CD4-positive, alpha-beta T cell treated with Interferon gamma for 1 hour (primary cell): ENCODE results near the gene PLEKHA7.

Experiments
- DNase-seq: peaks from one replicate; pipeline ENCODE4 v3.0.0-alpha.2; 2020

PLEKHA7 gene

GRCh38 chr11:16801288-16801980 lies 212.8 kb downstream of the PLEKHA7 start:
- no peak for DNase-seq

DNA sequence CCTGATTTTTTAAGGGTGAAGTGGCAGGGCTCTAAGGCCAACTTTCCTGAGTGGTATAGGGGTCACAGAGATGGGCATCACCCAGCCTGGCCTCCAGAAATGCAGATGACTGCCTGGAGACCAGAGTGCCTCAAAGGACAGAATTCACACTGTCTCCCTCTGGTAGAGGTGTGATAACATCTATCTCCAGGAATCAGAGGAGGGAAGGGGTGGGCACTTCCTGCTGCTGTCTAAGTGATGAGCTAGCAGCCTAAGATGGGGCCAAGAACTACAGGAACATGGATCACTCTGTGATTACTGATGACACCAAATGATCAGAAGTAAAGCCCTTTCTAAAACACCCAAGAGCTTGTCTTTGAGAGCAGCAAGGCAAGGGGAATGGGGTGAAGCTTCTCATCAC lies 213.8 kb downstream of the PLEKHA7 start:
- no peak for DNase-seq

DNA sequence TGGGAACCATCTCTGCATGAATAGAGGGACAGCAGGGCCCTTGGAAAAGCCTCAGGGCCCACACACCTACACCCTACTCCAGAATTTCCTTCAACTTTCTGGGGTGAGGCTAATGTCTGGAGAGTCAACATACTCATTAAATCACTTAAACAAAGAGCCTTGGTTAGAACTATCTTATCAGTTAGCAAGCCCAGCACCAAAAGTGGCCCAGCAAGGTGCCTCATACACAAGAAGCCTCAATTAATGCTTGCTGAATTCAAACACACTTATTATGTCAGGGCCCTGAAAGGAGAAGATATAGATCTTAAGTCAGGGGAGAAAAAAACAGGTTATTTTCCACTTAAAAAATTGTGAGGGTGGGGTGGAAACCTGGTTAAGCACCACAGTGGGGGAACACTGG lies 214.3 kb downstream of the PLEKHA7 start:
- DNase-seq = no peak

- DNase-seq = no peak
These were observed 215.0 kb downstream of the PLEKHA7 start for GRCh38 chr11:16799221-16799620.

GRCh38 chr11:16797776-16798175 lies 216.4 kb downstream of the PLEKHA7 start:
- no peak for DNase-seq

GRCh38 chr11:16796311-16796710 lies 217.9 kb downstream of the PLEKHA7 start:
- DNase-seq = no peak

- DNase-seq = peak; percentile 35
These were observed 219.1 kb downstream of the PLEKHA7 start for GRCh38 chr11:16795146-16795545.

- DNase-seq = no peak
These were observed 220.0 kb downstream of the PLEKHA7 start for GRCh38 chr11:16794047-16794818.

- DNase-seq = no peak
These were observed 220.7 kb downstream of the PLEKHA7 start for GRCh38 chr11:16793511-16793910.

DNA sequence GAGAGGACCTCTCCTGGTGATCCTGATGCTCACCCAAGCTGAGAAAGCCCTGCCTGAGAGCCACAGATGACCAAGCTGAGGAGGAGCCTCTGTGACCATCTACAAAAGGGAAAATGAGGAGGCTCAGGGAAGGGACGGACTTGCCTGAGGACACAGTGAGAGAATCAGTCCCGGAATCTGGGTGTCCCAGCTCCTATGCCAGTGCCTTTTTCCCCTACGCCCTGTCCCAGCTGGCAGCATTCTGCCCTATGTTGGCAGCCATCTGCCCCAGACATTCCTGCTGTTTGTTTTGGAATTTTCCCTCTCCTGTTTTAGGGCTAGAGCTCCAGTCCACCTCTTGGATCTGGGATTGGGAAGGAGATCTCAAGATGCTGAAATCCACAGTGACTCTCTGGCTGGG lies 221.2 kb downstream of the PLEKHA7 start:
- no peak for DNase-seq

- no peak for DNase-seq
These were observed 221.8 kb downstream of the PLEKHA7 start for GRCh38 chr11:16792426-16792825.

DNA sequence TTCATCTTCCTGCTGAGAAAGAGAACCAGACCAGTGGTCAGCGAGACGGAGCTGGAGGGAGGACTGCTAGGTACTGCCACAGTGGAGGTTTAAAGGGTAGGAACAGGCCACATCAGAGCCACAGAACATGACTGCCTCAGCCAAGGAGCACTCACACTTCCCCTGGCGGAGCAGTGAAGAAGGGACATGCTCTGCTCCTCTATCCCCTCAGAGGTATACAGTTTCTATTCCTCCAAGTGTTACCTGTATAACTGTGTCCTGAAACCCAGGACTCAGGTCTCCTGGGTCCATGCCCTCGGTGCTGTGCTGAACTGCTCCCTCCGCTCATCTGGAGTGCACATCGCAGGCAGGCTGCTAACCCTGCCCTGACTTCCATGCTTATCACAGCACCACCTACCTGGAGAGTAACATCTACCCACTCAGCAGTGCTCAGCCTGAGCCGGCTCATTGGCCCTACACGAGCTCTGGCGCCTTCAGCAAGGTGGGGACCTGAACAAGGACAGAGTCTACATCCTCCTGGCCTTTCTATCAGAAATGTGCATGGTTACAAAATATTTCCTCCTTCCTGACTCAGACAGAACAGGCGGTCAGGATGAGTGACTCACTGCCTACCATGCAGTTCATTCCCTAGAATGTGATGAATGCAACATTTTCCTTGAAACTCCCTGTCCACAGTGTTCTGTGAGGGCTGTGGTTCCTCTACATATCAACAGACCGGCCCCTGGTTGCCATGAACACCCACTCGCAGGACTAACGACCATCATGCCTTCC lies 222.8 kb downstream of the PLEKHA7 start:
- DNase-seq = peak; percentile 42

- DNase-seq = no peak
These were observed 223.6 kb downstream of the PLEKHA7 start for GRCh38 chr11:16790486-16791190.

GRCh38 chr11:16789560-16790485 lies 224.4 kb downstream of the PLEKHA7 start:
- no peak for DNase-seq

GRCh38 chr11:16789063-16789420 lies 225.2 kb downstream of the PLEKHA7 start:
- DNase-seq = no peak

DNA sequence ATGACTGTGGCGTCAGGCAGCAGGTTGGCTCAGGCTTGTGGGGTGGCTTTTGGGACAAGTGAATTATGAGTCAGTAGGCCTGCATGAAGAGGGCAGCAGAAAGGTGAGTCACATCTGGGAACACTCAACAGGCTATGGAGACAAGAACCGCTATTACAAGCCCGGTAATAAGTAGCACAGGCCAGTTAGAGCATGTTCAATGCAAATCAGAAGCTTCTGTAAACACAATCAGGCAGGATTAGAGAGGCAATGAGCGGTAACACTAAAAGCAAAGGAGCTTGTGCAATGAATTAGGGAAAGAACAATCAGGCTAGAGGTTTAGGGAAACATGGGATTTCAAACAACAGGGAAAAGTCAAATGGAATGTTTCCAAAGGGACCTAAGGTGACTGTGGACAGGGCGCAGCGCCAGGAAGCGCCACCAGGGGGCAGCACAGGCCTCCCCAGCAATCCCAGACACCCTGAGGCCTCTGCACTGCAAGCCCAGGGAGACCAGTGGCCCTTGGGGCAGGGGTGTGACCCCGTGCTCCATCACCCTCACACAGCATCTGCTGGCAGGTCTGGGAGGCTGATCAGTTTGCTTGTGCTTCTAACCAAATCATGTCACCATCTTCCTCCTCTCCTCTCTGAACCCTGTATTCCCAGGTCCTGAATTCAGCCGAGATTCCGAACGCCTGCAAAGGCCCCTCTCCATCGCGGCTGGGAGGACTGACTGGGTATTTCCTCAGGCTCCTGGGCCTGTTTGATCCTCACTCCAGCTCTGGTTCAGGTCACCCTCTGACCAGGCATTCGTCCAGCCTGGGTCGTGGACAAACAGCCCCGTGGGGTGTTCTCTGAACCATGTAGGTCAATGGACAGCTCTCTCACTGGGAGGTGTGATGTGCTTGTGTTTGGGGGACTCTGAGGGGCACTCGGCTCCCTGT lies 225.8 kb downstream of the PLEKHA7 start:
- peak; percentile 55 for DNase-seq

GRCh38 chr11:16787035-16787742 lies 227.0 kb downstream of the PLEKHA7 start:
- no peak for DNase-seq

GRCh38 chr11:16786131-16786530 lies 228.1 kb downstream of the PLEKHA7 start:
- no peak for DNase-seq

DNA sequence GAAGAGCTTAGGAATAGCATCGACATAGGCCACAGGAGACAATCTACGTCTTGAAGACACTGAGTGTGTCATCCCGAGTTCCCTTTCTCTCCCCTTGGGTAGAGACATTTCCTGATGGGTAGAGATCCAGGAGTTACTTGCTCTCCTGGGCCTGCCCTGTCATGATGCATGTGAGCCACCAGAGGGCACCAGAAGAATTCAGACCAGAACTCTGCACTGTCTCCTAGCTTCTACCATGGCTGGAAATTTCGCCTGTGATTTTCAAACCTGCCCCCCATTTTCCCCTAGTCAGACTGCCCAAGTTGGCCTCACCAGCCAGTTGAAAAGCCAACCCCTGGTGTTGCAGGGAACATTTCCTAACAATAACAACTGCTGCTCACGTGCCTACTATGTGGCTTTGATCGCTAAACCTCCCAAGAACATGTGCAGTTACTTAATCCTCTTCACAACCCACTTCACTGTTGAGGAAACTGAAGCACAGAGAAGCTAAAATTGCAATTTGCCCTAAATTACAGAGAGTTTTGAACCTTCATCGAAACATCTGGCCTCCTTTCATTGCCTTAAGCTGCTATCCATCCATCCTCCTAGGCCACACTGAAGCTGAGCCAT lies 228.6 kb downstream of the PLEKHA7 start:
- DNase-seq = peak; percentile 50

- DNase-seq = no peak
These were observed 229.5 kb downstream of the PLEKHA7 start for GRCh38 chr11:16784666-16785065.
